K562 (cell line): ENCODE measurements around the gene USP48. TPM values are rescaled to one million over a fixed set of nuclear protein-coding genes. Genes with fewer than 3 reads are reported as not detected.
A peak's percentile ranks its signal among the peaks of the same experiment; 100 is the strongest.

ENCODE experiments used
- CHD1 ChIP-seq: fragments of 200-600 bp; sonication (generic); IDR thresholded peaks from one replicate; pipeline ENCODE4 v1.6.1; 2012; ENCODE audit warnings: mild to moderate bottlenecking, moderate library complexity, low read length, inconsistent platforms
- CREM ChIP-seq: IDR thresholded peaks from 2 replicates; pipeline ENCODE4 v1.6.1; 2014; ENCODE audit warnings: antibody characterized with exemption, low read depth
- GATAD2B ChIP-seq: fragments of 450-650 bp; IDR thresholded peaks from 2 replicates; pipeline ENCODE4 v1.6.1; 2017; ENCODE audit warnings: mild to moderate bottlenecking, borderline replicate concordance
- GTF2F1 ChIP-seq: IDR thresholded peaks from 2 replicates; pipeline ENCODE4 v1.6.1; 2011; ENCODE audit warnings: low read depth, low read length, improper control_type of control experiment
- HOXB6 ChIP-seq: fragments of 250-450 bp; sonication (Bioruptor Pico); IDR thresholded peaks from 2 replicates; pipeline ENCODE4 v1.5.1; 2022; ENCODE audit warnings: mild to moderate bottlenecking, borderline replicate concordance
- MGA ChIP-seq: fragments of 450-650 bp; IDR thresholded peaks from 2 replicates; pipeline ENCODE4 v1.6.1; 2016; ENCODE audit warnings: mild to moderate bottlenecking, moderate library complexity
- PHF8 ChIP-seq: fragments of 200-600 bp; sonication (generic); IDR thresholded peaks from 2 replicates; pipeline ENCODE4 v1.6.1; 2012; ENCODE audit warnings: mixed run types, mild to moderate bottlenecking, inconsistent platforms, low read length, moderate library complexity, borderline replicate concordance
- POU5F1 ChIP-seq: fragments of 150-350 bp; IDR thresholded peaks from 2 replicates; pipeline ENCODE4 v1.6.1; 2014; ENCODE audit warnings: borderline replicate concordance, low read length, low read depth, mild to moderate bottlenecking; ENCODE audit not compliant: partially characterized antibody
- RUNX1 ChIP-seq: sonication (generic); IDR thresholded peaks from 2 replicates; pipeline ENCODE4 v1.6.1; 2016; ENCODE audit warnings: antibody characterized with exemption, low read depth
- SP2 ChIP-seq: IDR thresholded peaks from 2 replicates; pipeline ENCODE4 v1.6.1; 2011; ENCODE audit warnings: mild to moderate bottlenecking, low read depth, low read length, moderate library complexity; ENCODE audit not compliant: poor library complexity, severe bottlenecking; ENCODE audit errors: extremely low read depth
- TSHZ1 ChIP-seq: fragments of 250-450 bp; sonication (Bioruptor Pico); IDR thresholded peaks from 2 replicates; pipeline ENCODE4 v1.4.0; 2020; ENCODE audit warnings: mild to moderate bottlenecking, moderate library complexity
- ZNF668 ChIP-seq: fragments of 250-450 bp; sonication (Bioruptor Pico); IDR thresholded peaks from 2 replicates; pipeline ENCODE4 v1.8.0; 2022; ENCODE audit warnings: mild to moderate bottlenecking, inconsistent platforms
- polyA plus RNA-seq, 8 experiments: library from polyadenylated mRNA; depleted of rRNA in 4 of 8; stranded (reverse) in 5 of 8; unstranded in 3 of 8; fragments of >200 nt; fragmentation: Nextera tagmentation in 2 of 8; fragmentation: Illumina TruSeq in 1 of 8; extraction: Ambion mirVana in 2 of 8; extraction: Trizol in 1 of 8; gene quantifications; 2 replicates each; pipeline versions ENCODE4 v1.2.1 to v1.2.3, GENCODE V29; 2011 to 2014; ENCODE audit warnings: inconsistent platforms in 1 of 8, missing spikeins in 1 of 8
- total RNA-seq, 7 experiments: library from RNA; depleted of rRNA in 6 of 7; stranded (reverse); fragments of >200 nt in 6 of 7; fragmentation: Illumina TruSeq in 2 of 7; extraction: Trizol in 2 of 7; gene quantifications; 2 replicates each; pipeline versions ENCODE4 v1.2.1 to v1.2.3, GENCODE V29; 2011 to 2021; ENCODE audit warnings: low replicate concordance in 1 of 7

Gene USP48
- total and polyA plus RNA-seq, 9 of the 15 experiments (the other 6 are each of a cell fraction or from before 2014, with no cell fraction given): 23.3 to 123 (median 106) TPM

- TF ChIP-seq MGA (no peak), POU5F1 (no peak), PHF8 (peak; percentile 37; the same call in 1 of the 2 replicates), TSHZ1 (CRISPR knock-in tag) (no peak), CHD1 (no peak), GTF2F1 (no peak), CREM (0 out of 2 replicates have a peak, but pooled peaks have one; percentile 36), RUNX1 (no peak), ZNF668 (CRISPR knock-in tag) (no peak), SP2 (no peak), GATAD2B (no peak), HOXB6 (CRISPR knock-in tag) (no peak)
These were observed 131.5 kb downstream of the USP48 start (continued) for GRCh38 chr1:21651214-21652042.
